Ishikawa (cell line): ENCODE measurements around the gene CCDC57.

ENCODE experiments used
- CREB1 ChIP-seq: IDR thresholded peaks from 2 replicates; pipeline ENCODE4 v1.6.1; 2012; ENCODE audit warnings: low read depth
- TEAD4 ChIP-seq: IDR thresholded peaks from 2 replicates; pipeline ENCODE4 v1.6.1; 2012
- TF ChIP-seq, protein P1 (sequence below): IDR thresholded peaks from 2 replicates; pipeline ENCODE4 v1.6.1; 2012
- TF ChIP-seq, protein P2 (sequence below): IDR thresholded peaks from 2 replicates; pipeline ENCODE4 v1.6.1; 2012; ENCODE audit warnings: low read depth, mild to moderate bottlenecking

- TF ChIP-seq, protein P1, sequence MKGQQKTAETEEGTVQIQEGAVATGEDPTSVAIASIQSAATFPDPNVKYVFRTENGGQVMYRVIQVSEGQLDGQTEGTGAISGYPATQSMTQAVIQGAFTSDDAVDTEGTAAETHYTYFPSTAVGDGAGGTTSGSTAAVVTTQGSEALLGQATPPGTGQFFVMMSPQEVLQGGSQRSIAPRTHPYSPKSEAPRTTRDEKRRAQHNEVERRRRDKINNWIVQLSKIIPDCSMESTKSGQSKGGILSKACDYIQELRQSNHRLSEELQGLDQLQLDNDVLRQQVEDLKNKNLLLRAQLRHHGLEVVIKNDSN: no peak
- TF ChIP-seq TEAD4: no peak
- no peak for TF ChIP-seq CREB1
- TF ChIP-seq, protein P2, sequence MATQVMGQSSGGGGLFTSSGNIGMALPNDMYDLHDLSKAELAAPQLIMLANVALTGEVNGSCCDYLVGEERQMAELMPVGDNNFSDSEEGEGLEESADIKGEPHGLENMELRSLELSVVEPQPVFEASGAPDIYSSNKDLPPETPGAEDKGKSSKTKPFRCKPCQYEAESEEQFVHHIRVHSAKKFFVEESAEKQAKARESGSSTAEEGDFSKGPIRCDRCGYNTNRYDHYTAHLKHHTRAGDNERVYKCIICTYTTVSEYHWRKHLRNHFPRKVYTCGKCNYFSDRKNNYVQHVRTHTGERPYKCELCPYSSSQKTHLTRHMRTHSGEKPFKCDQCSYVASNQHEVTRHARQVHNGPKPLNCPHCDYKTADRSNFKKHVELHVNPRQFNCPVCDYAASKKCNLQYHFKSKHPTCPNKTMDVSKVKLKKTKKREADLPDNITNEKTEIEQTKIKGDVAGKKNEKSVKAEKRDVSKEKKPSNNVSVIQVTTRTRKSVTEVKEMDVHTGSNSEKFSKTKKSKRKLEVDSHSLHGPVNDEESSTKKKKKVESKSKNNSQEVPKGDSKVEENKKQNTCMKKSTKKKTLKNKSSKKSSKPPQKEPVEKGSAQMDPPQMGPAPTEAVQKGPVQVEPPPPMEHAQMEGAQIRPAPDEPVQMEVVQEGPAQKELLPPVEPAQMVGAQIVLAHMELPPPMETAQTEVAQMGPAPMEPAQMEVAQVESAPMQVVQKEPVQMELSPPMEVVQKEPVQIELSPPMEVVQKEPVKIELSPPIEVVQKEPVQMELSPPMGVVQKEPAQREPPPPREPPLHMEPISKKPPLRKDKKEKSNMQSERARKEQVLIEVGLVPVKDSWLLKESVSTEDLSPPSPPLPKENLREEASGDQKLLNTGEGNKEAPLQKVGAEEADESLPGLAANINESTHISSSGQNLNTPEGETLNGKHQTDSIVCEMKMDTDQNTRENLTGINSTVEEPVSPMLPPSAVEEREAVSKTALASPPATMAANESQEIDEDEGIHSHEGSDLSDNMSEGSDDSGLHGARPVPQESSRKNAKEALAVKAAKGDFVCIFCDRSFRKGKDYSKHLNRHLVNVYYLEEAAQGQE: no peak
Measured at GRCh38 chr17:82247182-82247823, 34.7 kb upstream of the CCDC57 start.
